Adrenal gland (tissue), 5 donors: ENCODE results near the gene NR1H4.

Source experiments
- POLR2A ChIP-seq, 2 donors: fragments of 450-650 bp; IDR thresholded peaks; one replicate each; pipeline ENCODE4 v1.6.1; 2017; ENCODE audit warnings: antibody characterized with exemption in 2 of 2, mild to moderate bottlenecking in 2 of 2, moderate library complexity in 1 of 2
- TF ChIP-seq, protein P1 (sequence below), 6 experiments: fragments of 450-650 bp in 4 of 6; fragments of 200-600 bp in 2 of 6; sonication (generic) in 1 of 6; IDR thresholded peaks; 1 replicate in 5 of 6; 2 replicates in 1 of 6; pipeline versions ENCODE4 v1.5.1 to v1.8.0; 2016 to 2021; ENCODE audit warnings: antibody characterized with exemption in 6 of 6, mild to moderate bottlenecking in 2 of 6, moderate library complexity in 1 of 6
- donor health status: DM: no; HTN: no; CAD: no.

DNA sequence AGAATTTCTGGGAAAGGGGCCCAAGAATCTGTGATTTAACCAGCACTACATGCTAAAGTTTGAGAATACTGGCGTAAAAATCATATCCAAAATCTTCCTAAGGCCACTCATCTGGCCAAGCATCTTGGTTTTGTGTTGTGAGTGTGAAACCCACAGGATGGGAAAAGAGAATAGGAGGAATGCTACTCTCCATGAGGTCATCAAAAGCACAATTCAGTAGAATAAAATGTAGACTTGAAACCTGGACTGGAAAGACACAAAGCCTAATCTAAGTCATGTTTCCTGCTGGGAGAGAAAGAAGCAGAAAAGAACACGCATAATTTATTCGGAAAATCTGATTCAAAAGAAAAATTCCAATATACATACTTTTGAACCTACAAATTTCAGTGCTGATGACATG is 42.3 kb downstream of the NR1H4 start:
- TF ChIP-seq, protein P1, sequence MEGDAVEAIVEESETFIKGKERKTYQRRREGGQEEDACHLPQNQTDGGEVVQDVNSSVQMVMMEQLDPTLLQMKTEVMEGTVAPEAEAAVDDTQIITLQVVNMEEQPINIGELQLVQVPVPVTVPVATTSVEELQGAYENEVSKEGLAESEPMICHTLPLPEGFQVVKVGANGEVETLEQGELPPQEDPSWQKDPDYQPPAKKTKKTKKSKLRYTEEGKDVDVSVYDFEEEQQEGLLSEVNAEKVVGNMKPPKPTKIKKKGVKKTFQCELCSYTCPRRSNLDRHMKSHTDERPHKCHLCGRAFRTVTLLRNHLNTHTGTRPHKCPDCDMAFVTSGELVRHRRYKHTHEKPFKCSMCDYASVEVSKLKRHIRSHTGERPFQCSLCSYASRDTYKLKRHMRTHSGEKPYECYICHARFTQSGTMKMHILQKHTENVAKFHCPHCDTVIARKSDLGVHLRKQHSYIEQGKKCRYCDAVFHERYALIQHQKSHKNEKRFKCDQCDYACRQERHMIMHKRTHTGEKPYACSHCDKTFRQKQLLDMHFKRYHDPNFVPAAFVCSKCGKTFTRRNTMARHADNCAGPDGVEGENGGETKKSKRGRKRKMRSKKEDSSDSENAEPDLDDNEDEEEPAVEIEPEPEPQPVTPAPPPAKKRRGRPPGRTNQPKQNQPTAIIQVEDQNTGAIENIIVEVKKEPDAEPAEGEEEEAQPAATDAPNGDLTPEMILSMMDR (IDR thresholded peaks at IDR 0.05): no peak
- TF ChIP-seq POLR2A (IDR thresholded peaks at IDR 0.05): no peak
